Measurements from ENCODE around the gene COL3A1.

Gene COL3A1

DNA sequence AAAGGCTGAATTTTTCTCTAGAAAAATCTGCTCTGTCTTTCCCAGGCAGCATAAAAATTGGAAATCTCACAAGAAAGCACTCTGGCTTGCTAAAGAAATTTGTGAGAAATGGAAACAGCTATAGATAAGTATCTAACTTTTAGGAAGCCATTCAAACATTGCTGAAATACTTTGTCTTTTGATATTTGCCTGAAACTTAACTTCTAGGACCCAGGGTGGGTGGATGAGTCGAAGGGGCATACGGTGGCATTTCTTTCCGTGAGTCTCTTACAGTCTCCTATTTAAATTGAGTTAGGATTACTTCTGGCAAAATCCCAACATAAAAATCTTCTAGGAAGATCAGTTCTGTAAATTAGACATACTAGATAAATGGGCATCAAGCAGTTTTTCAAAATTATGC is 532 bp upstream of the COL3A1 start:
- H3K4me3 ChIP-seq (ENCODE audit: low read length): no peak overlapping the region
- TF ChIP-seq, protein P1, sequence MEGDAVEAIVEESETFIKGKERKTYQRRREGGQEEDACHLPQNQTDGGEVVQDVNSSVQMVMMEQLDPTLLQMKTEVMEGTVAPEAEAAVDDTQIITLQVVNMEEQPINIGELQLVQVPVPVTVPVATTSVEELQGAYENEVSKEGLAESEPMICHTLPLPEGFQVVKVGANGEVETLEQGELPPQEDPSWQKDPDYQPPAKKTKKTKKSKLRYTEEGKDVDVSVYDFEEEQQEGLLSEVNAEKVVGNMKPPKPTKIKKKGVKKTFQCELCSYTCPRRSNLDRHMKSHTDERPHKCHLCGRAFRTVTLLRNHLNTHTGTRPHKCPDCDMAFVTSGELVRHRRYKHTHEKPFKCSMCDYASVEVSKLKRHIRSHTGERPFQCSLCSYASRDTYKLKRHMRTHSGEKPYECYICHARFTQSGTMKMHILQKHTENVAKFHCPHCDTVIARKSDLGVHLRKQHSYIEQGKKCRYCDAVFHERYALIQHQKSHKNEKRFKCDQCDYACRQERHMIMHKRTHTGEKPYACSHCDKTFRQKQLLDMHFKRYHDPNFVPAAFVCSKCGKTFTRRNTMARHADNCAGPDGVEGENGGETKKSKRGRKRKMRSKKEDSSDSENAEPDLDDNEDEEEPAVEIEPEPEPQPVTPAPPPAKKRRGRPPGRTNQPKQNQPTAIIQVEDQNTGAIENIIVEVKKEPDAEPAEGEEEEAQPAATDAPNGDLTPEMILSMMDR (conservative IDR thresholded peaks at IDR 0.05; ENCODE audit: low read depth, low read length): no peak
- no peak for DNase-seq (ENCODE audit: low read depth)

DNA sequence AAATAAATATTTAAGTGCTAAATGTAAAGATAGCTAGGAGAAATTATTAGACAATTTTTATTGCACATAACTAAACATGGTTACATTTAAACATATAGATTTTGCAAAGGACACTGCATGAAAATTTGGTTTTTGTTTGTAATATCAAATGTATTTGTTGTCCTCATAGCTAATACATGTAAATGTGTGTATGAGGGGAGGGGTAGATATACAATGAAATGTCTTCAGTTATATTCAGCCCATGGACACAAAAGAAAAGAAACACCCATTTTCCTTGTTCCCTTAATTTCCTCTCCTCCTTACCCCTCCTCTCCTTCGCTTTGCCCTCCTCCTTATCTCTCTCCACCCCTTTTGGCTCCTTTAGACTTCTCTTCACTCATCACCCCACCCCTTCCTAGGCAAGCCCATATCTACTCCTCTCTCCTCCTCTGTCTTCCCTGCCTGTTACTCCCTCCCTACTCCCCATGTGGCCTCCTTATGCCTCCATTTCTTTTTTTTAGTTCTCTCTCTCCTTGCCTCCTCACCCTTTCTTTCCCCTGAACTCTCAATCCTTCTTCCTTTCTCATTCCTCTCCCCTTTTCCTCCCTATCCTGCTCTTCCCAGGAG is 1.4 kb downstream of the COL3A1 start:
- DNase-seq (ENCODE audit: low read depth): no peak
- TF ChIP-seq, protein P1 (conservative IDR thresholded peaks at IDR 0.05; ENCODE audit: low read depth, low read length): no peak
- H3K4me3 ChIP-seq (ENCODE audit: low read length): no peak overlapping the region

DNA sequence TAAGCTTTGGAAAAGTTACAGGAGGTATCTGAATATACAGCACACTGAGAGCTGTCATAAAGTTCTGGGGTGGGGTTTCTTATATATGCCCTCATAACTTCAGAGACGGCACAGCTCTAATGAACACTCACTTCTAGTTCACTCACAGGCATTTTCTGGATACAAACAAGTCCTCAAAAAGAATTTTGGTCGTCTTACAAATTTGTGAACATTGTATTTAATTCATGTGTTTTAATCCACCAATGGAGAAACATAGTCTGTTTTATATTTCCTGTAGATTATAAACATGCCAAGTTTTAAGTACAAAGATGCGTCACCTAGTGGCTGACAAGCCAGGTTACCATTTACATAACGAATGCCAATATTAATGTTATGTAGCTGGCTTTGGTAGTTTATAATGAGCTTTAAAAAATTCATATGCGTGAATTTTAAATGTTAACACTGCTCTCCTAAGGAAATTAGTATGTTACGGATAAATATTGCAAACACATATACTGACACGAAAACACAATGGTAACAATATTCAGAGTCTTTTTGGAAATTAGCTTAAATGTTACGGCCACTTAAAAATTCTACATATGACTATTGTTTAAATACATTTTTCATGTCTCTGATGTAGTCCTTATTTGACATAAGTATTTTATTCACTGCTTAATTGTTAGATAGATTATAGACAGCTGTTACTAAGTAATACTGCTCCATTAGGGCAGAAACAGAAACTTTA is 2.5 kb downstream of the COL3A1 start:
- DNase-seq (ENCODE audit: low read depth): no peak
- H3K4me3 ChIP-seq (ENCODE audit: low read length): no peak overlapping the region
- TF ChIP-seq, protein P1 (conservative IDR thresholded peaks at IDR 0.05; ENCODE audit: low read depth, low read length): no peak

DNA sequence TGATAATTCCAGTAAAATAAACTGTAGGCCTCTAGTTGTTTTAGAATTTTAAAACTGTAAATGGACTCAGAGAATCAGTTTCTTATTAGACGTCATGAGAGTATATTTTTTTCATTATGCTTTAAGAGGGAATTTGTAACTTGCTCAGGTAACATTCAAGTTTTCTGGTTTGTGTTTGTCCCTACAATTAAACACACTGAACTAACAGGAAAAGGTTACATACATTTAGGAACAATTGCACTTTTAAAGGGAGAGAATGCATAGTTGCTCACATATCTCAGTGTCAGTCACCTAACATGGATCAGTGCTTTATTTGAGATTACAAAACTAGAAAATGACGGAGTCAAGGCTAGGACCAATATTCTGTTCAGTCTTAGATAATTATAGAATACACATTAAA is 3.1 kb downstream of the COL3A1 start:
- H3K4me3 ChIP-seq (ENCODE audit: low read length): no peak overlapping the region
- TF ChIP-seq, protein P1 (conservative IDR thresholded peaks at IDR 0.05; ENCODE audit: low read depth, low read length): no peak
- DNase-seq (ENCODE audit: low read depth): no peak

DNA sequence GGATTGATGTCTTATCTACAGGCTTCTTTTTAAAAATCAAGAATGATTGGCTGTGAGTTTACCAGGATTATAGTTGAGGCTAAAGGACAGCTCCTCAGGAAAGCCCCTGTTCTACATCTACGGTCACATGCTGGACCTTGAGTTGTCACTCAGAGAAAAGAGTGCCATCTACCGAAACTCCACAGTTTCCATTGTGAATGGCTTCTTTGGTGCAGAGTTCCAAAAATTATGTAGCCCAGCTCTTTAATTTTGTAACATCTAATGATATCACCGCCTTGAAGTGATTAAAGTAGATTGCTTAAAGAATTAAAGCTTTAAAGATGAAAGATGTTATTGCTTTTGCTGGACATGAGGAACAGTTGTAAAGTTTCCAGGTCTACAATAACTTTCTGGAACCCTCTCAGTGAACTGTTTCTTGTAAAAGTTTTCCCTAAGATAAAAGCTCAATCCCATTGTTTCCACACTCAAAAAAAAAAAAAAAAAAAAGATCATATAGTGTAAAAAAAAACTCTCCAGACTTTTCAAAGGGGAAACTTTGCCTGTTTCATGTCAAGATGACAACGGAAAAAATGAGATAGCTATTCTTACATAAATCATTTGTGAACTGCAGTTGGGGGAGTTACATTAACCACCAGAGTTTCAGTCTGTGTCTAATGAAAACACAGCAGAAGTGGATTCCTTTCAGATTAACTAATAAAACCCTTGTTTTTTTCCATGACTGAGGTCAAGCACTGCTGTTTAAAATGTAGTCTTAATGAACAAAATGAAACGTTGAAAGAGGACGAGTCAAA is 4.3 kb downstream of the COL3A1 start:
- no peak overlapping the region for H3K4me3 ChIP-seq (ENCODE audit: low read length)
- TF ChIP-seq, protein P1 (conservative IDR thresholded peaks at IDR 0.05; ENCODE audit: low read depth, low read length): peak; percentile 36
- no peak for DNase-seq (ENCODE audit: low read depth)

DNA sequence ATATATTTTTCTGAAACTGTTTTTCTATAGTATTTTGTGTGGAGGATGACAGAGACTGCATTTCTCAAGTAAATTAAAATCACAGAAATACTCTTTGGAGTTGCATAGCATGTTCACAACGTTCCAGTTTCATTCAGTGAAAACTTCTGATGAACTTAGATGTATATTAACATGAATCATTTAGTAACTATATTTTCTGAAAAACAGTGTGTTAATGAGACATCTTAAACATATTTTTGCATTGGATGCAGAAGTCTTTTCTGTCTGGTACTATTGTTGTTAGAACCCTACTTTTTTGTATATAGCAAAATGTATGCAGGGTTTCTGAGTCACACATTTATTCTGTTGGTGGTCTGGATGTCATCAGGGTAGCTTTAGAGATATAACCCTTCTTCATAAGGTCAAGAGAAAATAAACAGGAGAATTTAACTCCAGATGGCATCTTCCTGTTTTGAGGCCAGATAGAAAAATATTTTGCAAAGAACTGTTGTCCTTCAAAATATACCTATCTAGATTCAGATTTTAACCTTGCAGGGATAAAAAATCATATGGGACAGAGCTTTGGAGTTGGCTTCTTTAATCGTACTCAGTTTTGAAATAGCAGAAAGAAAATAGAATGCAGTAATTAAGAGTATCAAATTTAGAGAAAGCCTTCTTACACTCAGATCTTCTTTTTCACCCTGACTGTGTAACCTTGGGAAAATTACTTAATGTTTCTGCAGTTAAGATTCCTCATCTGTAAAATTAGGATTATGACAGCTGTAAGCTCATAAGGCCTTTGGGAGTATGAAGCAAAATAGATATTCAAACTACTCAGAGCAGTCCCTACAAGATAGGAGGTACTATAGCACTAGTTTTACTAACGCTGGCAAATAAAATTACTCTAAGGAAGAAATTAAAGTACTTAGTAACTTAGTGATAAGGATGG is 5.3 kb downstream of the COL3A1 start:
- DNase-seq (ENCODE audit: low read depth): no peak
- H3K4me3 ChIP-seq (ENCODE audit: low read length): no peak overlapping the region
- TF ChIP-seq, protein P1 (conservative IDR thresholded peaks at IDR 0.05; ENCODE audit: low read depth, low read length): no peak

All from retinal pigment epithelial cell (primary cell).